ENCODE measurements around the gene CBFB. TPM values are rescaled to one million over a fixed set of nuclear protein-coding genes. Genes with fewer than 3 reads are reported as not detected.

The CBFB gene
- total RNA-seq, 4 donors from 2014 or later = 19.7 to 106 (median 33.1) TPM

DNA sequence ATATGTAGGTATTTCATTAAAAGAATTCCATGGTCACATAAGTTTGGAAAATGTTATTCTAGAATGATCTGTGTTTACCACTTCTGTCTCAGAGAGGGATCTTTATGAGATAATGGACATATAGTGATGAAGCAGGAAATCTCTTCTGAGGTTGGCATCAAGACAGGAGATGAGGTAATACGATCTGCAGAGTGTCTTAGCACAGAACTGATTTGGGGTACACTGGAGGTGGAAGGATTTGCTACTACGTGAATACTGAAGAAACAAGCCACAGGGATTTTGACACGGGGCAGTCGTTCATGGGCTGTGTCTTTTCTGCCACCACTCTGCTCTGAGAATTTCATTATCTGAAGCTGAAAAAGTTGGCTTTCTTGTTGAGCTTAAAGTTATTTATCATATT, 5.5 kb downstream of the CBFB start:
- WGBS, 2 donors (ENCODE audit: low coverage in 1 of 2) = 5 to 55% methylated on average over 3 to 4 of the region's 4 CpGs
- no peak for TF ChIP-seq POLR2A (IDR thresholded peaks at IDR 0.05)
- TF ChIP-seq EP300 (IDR thresholded peaks at IDR 0.05; ENCODE audit: low read depth) = no peak
- TF ChIP-seq, protein P1, sequence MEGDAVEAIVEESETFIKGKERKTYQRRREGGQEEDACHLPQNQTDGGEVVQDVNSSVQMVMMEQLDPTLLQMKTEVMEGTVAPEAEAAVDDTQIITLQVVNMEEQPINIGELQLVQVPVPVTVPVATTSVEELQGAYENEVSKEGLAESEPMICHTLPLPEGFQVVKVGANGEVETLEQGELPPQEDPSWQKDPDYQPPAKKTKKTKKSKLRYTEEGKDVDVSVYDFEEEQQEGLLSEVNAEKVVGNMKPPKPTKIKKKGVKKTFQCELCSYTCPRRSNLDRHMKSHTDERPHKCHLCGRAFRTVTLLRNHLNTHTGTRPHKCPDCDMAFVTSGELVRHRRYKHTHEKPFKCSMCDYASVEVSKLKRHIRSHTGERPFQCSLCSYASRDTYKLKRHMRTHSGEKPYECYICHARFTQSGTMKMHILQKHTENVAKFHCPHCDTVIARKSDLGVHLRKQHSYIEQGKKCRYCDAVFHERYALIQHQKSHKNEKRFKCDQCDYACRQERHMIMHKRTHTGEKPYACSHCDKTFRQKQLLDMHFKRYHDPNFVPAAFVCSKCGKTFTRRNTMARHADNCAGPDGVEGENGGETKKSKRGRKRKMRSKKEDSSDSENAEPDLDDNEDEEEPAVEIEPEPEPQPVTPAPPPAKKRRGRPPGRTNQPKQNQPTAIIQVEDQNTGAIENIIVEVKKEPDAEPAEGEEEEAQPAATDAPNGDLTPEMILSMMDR (IDR thresholded peaks at IDR 0.05) = no peak
- TF ChIP-seq POLR2AphosphoS5 (IDR thresholded peaks at IDR 0.05) = no peak
- Histone ChIP-seq H3K4me1 (peaks cover 11 to 35% (median 18%) of the 10 kb centered on the region in 4 donors), H3K27ac (no peak overlapping the region), H3K4me3 (no peak overlapping the region), H3K36me3 (peaks cover 0 to 5% (median 0%) of the 10 kb centered on the region in 4 donors), H3K27me3 (no peaks in the 10 kb centered on the region), H3K9me3 (no peaks in the 10 kb centered on the region)
- intact Hi-C loops (cut with DNase I; ENCODE audit: low total_unique reads) (no loop called here), in situ Hi-C loops (cut with MboI; ENCODE audit: low pct_ligation_motif_present in 1 of 4, low pct_unique_long_range_greater_than_20kb in 1 of 4, low sequenced_read_pairs in 3 of 4) (no loop called here)
- DNase-seq = no peak

DNA sequence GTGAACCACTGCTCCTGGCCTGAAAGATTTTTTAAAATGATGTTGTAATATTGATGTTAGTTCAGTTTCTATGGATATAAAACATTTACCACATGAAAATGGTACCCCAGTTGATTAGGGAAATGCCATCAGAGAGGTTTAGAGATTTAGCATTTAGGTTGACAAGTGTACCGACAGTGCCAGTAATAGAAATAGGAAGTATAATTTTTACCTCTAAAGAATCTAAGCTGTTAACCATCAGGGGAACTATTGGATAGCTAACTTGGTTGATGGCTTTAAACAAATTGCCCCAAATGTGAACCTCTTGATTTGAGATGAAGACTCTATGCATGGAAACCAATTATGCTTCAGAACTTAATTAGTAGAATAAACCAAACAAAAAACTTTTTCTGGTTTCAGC, 6.4 kb downstream of the CBFB start:
- Histone ChIP-seq H3K4me1 (peaks cover 8 to 31% (median 14%) of the 10 kb centered on the region in 4 donors), H3K36me3 (peaks cover 0 to 5% (median 0%) of the 10 kb centered on the region in 4 donors), H3K27ac (no peak overlapping the region), H3K27me3 (no peaks in the 10 kb centered on the region), H3K9me3 (no peaks in the 10 kb centered on the region), H3K4me3 (no peak overlapping the region)
- no peak for DNase-seq
- intact Hi-C loops (cut with DNase I; ENCODE audit: low total_unique reads) = no loop called here
- 50 to 58% methylated on average over 1 of the region's 1 CpG for WGBS, 2 donors (ENCODE audit: low coverage in 1 of 2)
- TF ChIP-seq, protein P1 (IDR thresholded peaks at IDR 0.05) = no peak
- TF ChIP-seq EP300 (IDR thresholded peaks at IDR 0.05; ENCODE audit: low read depth) (no peak), POLR2AphosphoS5 (IDR thresholded peaks at IDR 0.05) (no peak), POLR2A (IDR thresholded peaks at IDR 0.05) (no peak)
- in situ Hi-C loops (cut with MboI; ENCODE audit: low pct_ligation_motif_present in 1 of 4, low pct_unique_long_range_greater_than_20kb in 1 of 4, low sequenced_read_pairs in 3 of 4) = no loop called here

GRCh38 chr16:67036323-67036741, 7.4 kb downstream of the CBFB start:
- TF ChIP-seq POLR2A (IDR thresholded peaks at IDR 0.05) (no peak), POLR2AphosphoS5 (IDR thresholded peaks at IDR 0.05) (no peak), EP300 (IDR thresholded peaks at IDR 0.05; ENCODE audit: low read depth) (no peak)
- TF ChIP-seq, protein P1 (IDR thresholded peaks at IDR 0.05) = no peak
- Histone ChIP-seq H3K4me1 (peaks cover under 1 to 30% (median 7%) of the 10 kb centered on the region in 4 donors), H3K4me3 (no peak overlapping the region), H3K9me3 (no peaks in the 10 kb centered on the region), H3K27ac (no peak overlapping the region), H3K27me3 (no peaks in the 10 kb centered on the region), H3K36me3 (peaks cover 0 to 5% (median 0%) of the 10 kb centered on the region in 4 donors)
- 85 to 95% methylated on average over 5 of the region's 5 CpGs for WGBS, 2 donors (ENCODE audit: low coverage in 1 of 2)
- intact Hi-C loops (cut with DNase I; ENCODE audit: low total_unique reads) = no loop called here
- no peak for DNase-seq
- in situ Hi-C loops (cut with MboI; ENCODE audit: low pct_ligation_motif_present in 1 of 4, low pct_unique_long_range_greater_than_20kb in 1 of 4, low sequenced_read_pairs in 3 of 4) = no loop called here

DNA sequence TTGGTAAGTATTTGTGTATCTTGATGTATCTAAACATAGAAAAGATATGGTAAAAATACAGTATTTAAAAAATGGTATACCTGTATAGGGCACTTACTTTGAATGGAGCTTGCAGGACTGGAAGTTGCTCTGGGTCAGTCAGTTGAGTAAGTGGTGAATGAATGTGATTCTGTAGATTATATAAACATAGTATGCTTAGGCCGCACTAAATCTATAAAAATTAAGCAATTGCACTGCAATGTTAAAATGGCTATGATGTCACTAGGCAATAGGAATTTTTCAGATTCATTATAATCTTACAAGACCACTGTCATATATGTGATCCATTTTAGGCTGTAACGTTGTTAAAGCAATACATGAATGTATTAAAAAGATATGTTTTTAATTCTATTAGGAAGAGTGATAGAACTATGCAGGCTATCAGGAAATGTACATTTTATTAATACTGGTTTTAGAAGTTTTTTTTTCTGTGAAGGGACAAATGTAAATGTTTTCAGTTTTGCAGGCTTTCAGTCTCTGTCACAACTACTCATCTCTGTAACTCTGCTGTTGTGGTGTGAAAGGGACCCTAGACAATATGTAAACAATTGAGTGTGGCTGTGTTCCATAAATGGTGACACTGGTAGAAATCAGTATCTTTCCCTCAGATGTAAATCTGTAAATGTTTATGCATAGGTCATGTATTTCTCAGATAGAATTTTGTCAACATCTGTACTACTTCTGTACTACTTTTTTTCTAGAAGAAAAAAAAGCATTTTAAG, 10.5 kb downstream of the CBFB start:
- WGBS, 2 donors (ENCODE audit: low coverage in 1 of 2) = 65 to 83% methylated on average over 2 of the region's 2 CpGs
- Histone ChIP-seq H3K4me3 (no peak overlapping the region), H3K9me3 (no peaks in the 10 kb centered on the region), H3K27me3 (no peaks in the 10 kb centered on the region), H3K27ac (no peak overlapping the region), H3K4me1 (peaks cover 0 to 16% (median 4%) of the 10 kb centered on the region in 4 donors), H3K36me3 (peaks cover 0 to 5% (median 0%) of the 10 kb centered on the region in 4 donors)
- no peak for TF ChIP-seq POLR2AphosphoS5 (IDR thresholded peaks at IDR 0.05)
- TF ChIP-seq, protein P1 (IDR thresholded peaks at IDR 0.05) = no peak
- TF ChIP-seq EP300 (IDR thresholded peaks at IDR 0.05; ENCODE audit: low read depth) = no peak
- no peak for TF ChIP-seq POLR2A (IDR thresholded peaks at IDR 0.05)
- no peak for DNase-seq
- in situ Hi-C loops (cut with MboI; ENCODE audit: low pct_ligation_motif_present in 1 of 4, low pct_unique_long_range_greater_than_20kb in 1 of 4, low sequenced_read_pairs in 3 of 4) = no loop called here
- intact Hi-C loops (cut with DNase I; ENCODE audit: low total_unique reads) = no loop called here

Data from transverse colon (tissue), 4 donors.